SK-N-SH (cell line): ENCODE data around the gene SLC22A13. TPM values are rescaled to one million over a fixed set of nuclear protein-coding genes. Genes with fewer than 3 reads are reported as not detected.

Experiments
- CTCF ChIA-PET: fragments of 300-600, 350-600 bp; formaldehyde crosslinking; extraction: SDS; loops from one replicate; lab custom pipeline; 2021; lab: Yijun Ruan, JAX
- POLR2A ChIA-PET: fragments of 350-600 bp; sonication (Branson Sonifier 250); formaldehyde crosslinking; extraction: SDS; loops from one replicate; lab custom pipeline; 2020; ENCODE audit warnings: antibody characterized with exemption, inconsistent platforms; lab: Yijun Ruan, JAX
- DNase-seq: peaks from one replicate; pipeline ENCODE4 v3.0.0; 2012
- H2AFZ ChIP-seq: fragments of 200-600 bp; sonication (generic); 2 replicates; pipeline ENCODE4 v1.8.1; 2016; ENCODE audit warnings: antibody characterized with exemption, mild to moderate bottlenecking, low read depth
- H3F3A ChIP-seq: fragments of 200-600 bp; sonication (generic); replicated peaks from 2 replicates; pipeline ENCODE3; 2016; ENCODE audit warnings: antibody characterized with exemption, mild to moderate bottlenecking; ENCODE audit not compliant: insufficient read depth
- H3K27ac ChIP-seq, 2 experiments: fragments of 200-500 bp in 1 of 2; fragments of 200-600 bp in 1 of 2; sonication (Bioruptor generic) in 1 of 2; sonication (generic), shearing (Covaris generic) in 1 of 2; 2 replicates each; pipeline versions ENCODE4 v1.5.1 to v1.6.1; 2014 to 2016; ENCODE audit warnings: low read depth in 2 of 2, inconsistent platforms in 1 of 2, low read length in 1 of 2, mild to moderate bottlenecking in 1 of 2, mixed read lengths in 1 of 2
- H3K27me3 ChIP-seq: fragments of 200-600 bp; sonication (generic), shearing (Covaris generic); 2 replicates; pipeline ENCODE4 v1.6.1; 2016; ENCODE audit warnings: mixed run types; ENCODE audit not compliant: insufficient read depth
- H3K36me3 ChIP-seq, 2 experiments: fragments of 200-500 bp in 1 of 2; fragments of 200-600 bp in 1 of 2; sonication (Bioruptor generic) in 1 of 2; sonication (generic) in 1 of 2; replicated peaks in 1 of 2; 2 replicates each; pipeline versions ENCODE3 to v1.5.1; 2014 to 2016; ENCODE audit warnings: low read length in 1 of 2, mild to moderate bottlenecking in 1 of 2; ENCODE audit not compliant: insufficient read depth in 2 of 2, control insufficient read depth in 1 of 2
- H3K4me1 ChIP-seq, 2 experiments: fragments of 200-500 bp in 1 of 2; fragments of 200-600 bp in 1 of 2; sonication (Bioruptor generic) in 1 of 2; sonication (generic), shearing (Covaris generic) in 1 of 2; 2 replicates each; pipeline versions ENCODE4 v1.5.1 to v1.6.1; 2014 to 2016; ENCODE audit warnings: low read depth in 1 of 2, low read length in 1 of 2, mixed run types in 1 of 2; ENCODE audit not compliant: insufficient read depth in 2 of 2, control insufficient read depth in 1 of 2
- H3K4me2 ChIP-seq: fragments of 200-600 bp; sonication (generic), shearing (Covaris generic); 2 replicates; pipeline ENCODE4 v1.6.1; 2017; ENCODE audit warnings: mixed run types
- H3K4me3 ChIP-seq, 2 experiments: fragments of 200-500 bp in 1 of 2; fragments of 200-600 bp in 1 of 2; sonication (Bioruptor generic) in 1 of 2; sonication (generic), shearing (Covaris generic) in 1 of 2; 2 replicates each; pipeline versions ENCODE4 v1.5.1 to v1.8.1; 2014 to 2016; ENCODE audit warnings: low read depth in 2 of 2, inconsistent platforms in 1 of 2, low read length in 1 of 2, mild to moderate bottlenecking in 1 of 2, mixed read lengths in 1 of 2, moderate library complexity in 1 of 2
- H3K79me2 ChIP-seq: fragments of 200-600 bp; sonication (generic); 2 replicates; pipeline ENCODE4 v1.8.1; 2017; ENCODE audit warnings: mild to moderate bottlenecking; ENCODE audit not compliant: insufficient read depth
- H3K9ac ChIP-seq: fragments of 200-600 bp; sonication (generic); 2 replicates; pipeline ENCODE4 v1.6.1; 2017; ENCODE audit warnings: mixed run types
- H3K9me2 ChIP-seq: fragments of 200-600 bp; sonication (generic); 2 replicates; pipeline ENCODE4 v1.6.1; 2017; ENCODE audit warnings: mixed run types
- H3K9me3 ChIP-seq: fragments of 200-600 bp; sonication (generic); 2 replicates; pipeline ENCODE4 v1.6.1; 2017; ENCODE audit warnings: mixed run types, mild to moderate bottlenecking, moderate library complexity
- H4K20me1 ChIP-seq: fragments of 200-600 bp; sonication (generic); 2 replicates; pipeline ENCODE4 v1.6.1; 2017; ENCODE audit warnings: mild to moderate bottlenecking, mixed run types; ENCODE audit not compliant: insufficient read depth
- ELF1 ChIP-seq: IDR thresholded peaks from 2 replicates; pipeline ENCODE4 v1.4.0; 2012
- EZH2phosphoT487 ChIP-seq: fragments of 200-600 bp; sonication (generic); IDR thresholded peaks from 2 replicates; pipeline ENCODE4 v1.6.1; 2017; ENCODE audit warnings: low read depth, mixed run types, mild to moderate bottlenecking, antibody characterized with exemption, moderate library complexity, borderline replicate concordance
- MEF2A ChIP-seq: IDR thresholded peaks from 2 replicates; pipeline ENCODE4 v1.4.0; 2012; ENCODE audit warnings: low read depth, borderline replicate concordance
- RXRA ChIP-seq: IDR thresholded peaks from 2 replicates; pipeline ENCODE4 v1.4.0; 2012; ENCODE audit warnings: low read depth, mild to moderate bottlenecking, borderline replicate concordance
- WGBS: methylation state at CpG from one replicate; pipeline ENCODE4 v1.1.6; 2017; ENCODE audit warnings: low lambda C conversion rate; 5-methylcytosine and 5-hydroxymethylcytosine counted together
- polyA plus RNA-seq, 3 experiments: library from polyadenylated mRNA; depleted of rRNA; stranded (reverse); fragments of >200 nt; gene quantifications; 2 replicates each; pipeline ENCODE4 v1.2.3, GENCODE V29; 2012
- TF ChIP-seq, protein P1 (sequence below): IDR thresholded peaks from 2 replicates; pipeline ENCODE4 v1.6.1; 2012; ENCODE audit warnings: mild to moderate bottlenecking, low read depth, low read length, moderate library complexity
- TF ChIP-seq, protein P2 (sequence below): fragments of 150-350 bp; IDR thresholded peaks from 2 replicates; pipeline ENCODE4 v1.6.1; 2016; ENCODE audit warnings: mild to moderate bottlenecking, low read depth, low read length
- TF ChIP-seq, protein P3 (sequence below): IDR thresholded peaks from 2 replicates; pipeline ENCODE4; 2012

The SLC22A13 gene
- polyA plus RNA-seq, 1 of the 3 experiments (the other 2 are of a cell fraction) = 0.08 TPM

DNA sequence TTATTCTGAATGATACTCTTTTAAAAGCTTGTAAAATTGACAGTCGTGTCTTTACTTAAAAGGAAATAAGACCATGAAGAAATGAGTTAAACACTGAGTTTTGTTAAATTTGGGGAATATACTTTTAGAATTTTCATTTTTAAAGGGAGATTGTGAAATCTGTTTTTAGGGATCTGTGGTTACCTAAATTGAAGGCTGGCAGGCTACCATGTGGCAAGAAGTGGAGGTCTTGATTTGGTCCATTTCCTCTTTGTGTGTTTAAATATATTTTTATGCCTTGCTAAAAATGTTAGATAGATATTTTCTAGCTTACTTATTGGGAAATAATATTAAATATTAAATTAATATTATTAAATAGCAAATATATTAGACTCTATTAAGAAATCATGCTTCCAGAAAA, 36.6 kb upstream of the SLC22A13 start (continued):
- TF ChIP-seq, protein P1, sequence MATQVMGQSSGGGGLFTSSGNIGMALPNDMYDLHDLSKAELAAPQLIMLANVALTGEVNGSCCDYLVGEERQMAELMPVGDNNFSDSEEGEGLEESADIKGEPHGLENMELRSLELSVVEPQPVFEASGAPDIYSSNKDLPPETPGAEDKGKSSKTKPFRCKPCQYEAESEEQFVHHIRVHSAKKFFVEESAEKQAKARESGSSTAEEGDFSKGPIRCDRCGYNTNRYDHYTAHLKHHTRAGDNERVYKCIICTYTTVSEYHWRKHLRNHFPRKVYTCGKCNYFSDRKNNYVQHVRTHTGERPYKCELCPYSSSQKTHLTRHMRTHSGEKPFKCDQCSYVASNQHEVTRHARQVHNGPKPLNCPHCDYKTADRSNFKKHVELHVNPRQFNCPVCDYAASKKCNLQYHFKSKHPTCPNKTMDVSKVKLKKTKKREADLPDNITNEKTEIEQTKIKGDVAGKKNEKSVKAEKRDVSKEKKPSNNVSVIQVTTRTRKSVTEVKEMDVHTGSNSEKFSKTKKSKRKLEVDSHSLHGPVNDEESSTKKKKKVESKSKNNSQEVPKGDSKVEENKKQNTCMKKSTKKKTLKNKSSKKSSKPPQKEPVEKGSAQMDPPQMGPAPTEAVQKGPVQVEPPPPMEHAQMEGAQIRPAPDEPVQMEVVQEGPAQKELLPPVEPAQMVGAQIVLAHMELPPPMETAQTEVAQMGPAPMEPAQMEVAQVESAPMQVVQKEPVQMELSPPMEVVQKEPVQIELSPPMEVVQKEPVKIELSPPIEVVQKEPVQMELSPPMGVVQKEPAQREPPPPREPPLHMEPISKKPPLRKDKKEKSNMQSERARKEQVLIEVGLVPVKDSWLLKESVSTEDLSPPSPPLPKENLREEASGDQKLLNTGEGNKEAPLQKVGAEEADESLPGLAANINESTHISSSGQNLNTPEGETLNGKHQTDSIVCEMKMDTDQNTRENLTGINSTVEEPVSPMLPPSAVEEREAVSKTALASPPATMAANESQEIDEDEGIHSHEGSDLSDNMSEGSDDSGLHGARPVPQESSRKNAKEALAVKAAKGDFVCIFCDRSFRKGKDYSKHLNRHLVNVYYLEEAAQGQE = no peak

DNA sequence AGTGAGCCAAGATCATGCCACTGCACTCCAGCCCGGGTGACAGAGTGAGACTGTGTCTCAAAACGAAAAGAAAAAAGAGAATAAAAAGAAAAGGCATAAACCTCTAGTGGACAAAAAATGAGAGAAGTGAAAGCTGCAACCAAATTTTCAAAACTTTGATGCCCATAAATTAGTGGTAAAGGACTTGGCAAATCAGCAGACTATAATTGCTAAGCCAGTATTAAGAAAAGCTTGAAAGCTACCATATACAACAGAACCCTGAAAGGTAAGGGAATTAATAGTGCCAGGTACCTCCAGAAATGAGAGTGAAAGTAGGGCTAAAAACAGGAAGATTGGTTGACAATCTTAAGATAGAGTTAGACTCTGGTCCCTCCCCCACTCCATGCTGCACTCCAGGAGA, 32.9 kb upstream of the SLC22A13 start:
- Histone ChIP-seq H3K4me2 (no peak overlapping the region), H3K4me1 (peaks cover 0 to 7% of the 10 kb centered on the region in 2 experiments; a peak in 1 of 4 replicates), H4K20me1 (no peaks in the 10 kb centered on the region), H2AFZ (no peak overlapping the region), H3K9ac (no peak overlapping the region), H3K9me3 (no peaks in the 10 kb centered on the region), H3K9me2 (no peaks in the 10 kb centered on the region), H3K27me3 (no peaks in the 10 kb centered on the region), H3F3A (peaks cover 11% of the 10 kb centered on the region), H3K27ac (no peak overlapping the region), H3K36me3 (peaks cover 62 to 81% of the 10 kb centered on the region in 2 experiments), H3K79me2 (peaks cover 10% of the 10 kb centered on the region; the same call in 1 of the 2 replicates), H3K4me3 (no peak overlapping the region)
- POLR2A ChIA-PET = interaction anchor here (0.7 kb wide), 1 partner anchor 96 kb away, joined by 4 read pairs; the partner anchor contains the start of gene ACAA1
- WGBS = 90% methylated on average over 2 of the region's 2 CpGs
- CTCF ChIA-PET = interaction anchor here (0.6 to 1.5 kb wide), 2 partner anchors 9 to 22 kb away, joined by 3 to 4 read pairs; no protein-coding TSS in a partner anchor
- no peak for DNase-seq
- TF ChIP-seq ELF1 (no peak), RXRA (no peak)
- TF ChIP-seq, all 33 proteins: peak for 0

DNA sequence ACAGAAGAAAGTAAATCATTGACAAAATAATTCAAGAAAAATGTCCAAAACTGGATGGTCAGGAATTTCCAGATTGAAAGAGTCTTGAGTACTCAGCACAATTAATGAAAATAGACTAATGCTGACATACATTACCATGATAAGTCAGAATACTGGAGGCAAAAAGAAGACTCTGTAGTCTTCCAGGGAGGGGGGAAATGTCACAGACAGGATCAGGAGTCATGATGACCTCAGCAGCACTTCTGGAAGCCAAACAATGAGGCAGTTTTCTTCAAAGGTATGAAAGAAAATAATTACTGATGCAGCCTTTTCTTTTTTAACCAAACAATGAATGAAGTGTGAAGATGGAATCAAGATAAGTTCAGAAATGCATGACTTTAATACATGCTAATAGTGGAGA, 30.1 kb upstream of the SLC22A13 start:
- POLR2A ChIA-PET = no interaction called here
- DNase-seq = no peak
- peaks cover 4% of the 10 kb centered on the region for H3F3A ChIP-seq
- H4K20me1 ChIP-seq = no peaks in the 10 kb centered on the region
- no peaks in the 10 kb centered on the region for H3K4me1 ChIP-seq
- no peaks in the 10 kb centered on the region for H3K9me2 ChIP-seq
- no peak overlapping the region for H3K4me2 ChIP-seq
- H3K36me3 ChIP-seq = peaks cover 68 to 89% of the 10 kb centered on the region in 2 experiments
- no peak overlapping the region for H3K4me3 ChIP-seq
- no peaks in the 10 kb centered on the region for H3K9me3 ChIP-seq
- TF ChIP-seq, protein P2, sequence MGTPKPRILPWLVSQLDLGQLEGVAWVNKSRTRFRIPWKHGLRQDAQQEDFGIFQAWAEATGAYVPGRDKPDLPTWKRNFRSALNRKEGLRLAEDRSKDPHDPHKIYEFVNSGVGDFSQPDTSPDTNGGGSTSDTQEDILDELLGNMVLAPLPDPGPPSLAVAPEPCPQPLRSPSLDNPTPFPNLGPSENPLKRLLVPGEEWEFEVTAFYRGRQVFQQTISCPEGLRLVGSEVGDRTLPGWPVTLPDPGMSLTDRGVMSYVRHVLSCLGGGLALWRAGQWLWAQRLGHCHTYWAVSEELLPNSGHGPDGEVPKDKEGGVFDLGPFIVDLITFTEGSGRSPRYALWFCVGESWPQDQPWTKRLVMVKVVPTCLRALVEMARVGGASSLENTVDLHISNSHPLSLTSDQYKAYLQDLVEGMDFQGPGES = no peak
- TF ChIP-seq, protein P3, sequence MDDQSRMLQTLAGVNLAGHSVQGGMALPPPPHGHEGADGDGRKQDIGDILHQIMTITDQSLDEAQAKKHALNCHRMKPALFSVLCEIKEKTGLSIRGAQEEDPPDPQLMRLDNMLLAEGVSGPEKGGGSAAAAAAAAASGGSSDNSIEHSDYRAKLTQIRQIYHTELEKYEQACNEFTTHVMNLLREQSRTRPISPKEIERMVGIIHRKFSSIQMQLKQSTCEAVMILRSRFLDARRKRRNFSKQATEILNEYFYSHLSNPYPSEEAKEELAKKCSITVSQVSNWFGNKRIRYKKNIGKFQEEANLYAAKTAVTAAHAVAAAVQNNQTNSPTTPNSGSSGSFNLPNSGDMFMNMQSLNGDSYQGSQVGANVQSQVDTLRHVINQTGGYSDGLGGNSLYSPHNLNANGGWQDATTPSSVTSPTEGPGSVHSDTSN = no peak
- TF ChIP-seq MEF2A = no peak
- no peak for TF ChIP-seq EZH2phosphoT487
- TF ChIP-seq, all 33 proteins: peak for 0
- CTCF ChIA-PET = no interaction called here
- Histone ChIP-seq H3K27ac (no peak overlapping the region), H2AFZ (no peak overlapping the region), H3K9ac (no peak overlapping the region), H3K79me2 (peaks cover 7% of the 10 kb centered on the region; the same call in 1 of the 2 replicates), H3K27me3 (no peaks in the 10 kb centered on the region)
